ENCODE measurements around the gene RREB1.
"Not testable (repeated sequence)": the region's sequence is repeated elsewhere in the genome, so short reads cannot be mapped to it uniquely, and the experiment has no call there.

The RREB1 gene

GRCh38 chr6:7260291-7261031 is 152.7 kb downstream of the RREB1 start:
- TF ChIP-seq, protein P1, sequence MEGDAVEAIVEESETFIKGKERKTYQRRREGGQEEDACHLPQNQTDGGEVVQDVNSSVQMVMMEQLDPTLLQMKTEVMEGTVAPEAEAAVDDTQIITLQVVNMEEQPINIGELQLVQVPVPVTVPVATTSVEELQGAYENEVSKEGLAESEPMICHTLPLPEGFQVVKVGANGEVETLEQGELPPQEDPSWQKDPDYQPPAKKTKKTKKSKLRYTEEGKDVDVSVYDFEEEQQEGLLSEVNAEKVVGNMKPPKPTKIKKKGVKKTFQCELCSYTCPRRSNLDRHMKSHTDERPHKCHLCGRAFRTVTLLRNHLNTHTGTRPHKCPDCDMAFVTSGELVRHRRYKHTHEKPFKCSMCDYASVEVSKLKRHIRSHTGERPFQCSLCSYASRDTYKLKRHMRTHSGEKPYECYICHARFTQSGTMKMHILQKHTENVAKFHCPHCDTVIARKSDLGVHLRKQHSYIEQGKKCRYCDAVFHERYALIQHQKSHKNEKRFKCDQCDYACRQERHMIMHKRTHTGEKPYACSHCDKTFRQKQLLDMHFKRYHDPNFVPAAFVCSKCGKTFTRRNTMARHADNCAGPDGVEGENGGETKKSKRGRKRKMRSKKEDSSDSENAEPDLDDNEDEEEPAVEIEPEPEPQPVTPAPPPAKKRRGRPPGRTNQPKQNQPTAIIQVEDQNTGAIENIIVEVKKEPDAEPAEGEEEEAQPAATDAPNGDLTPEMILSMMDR (conservative IDR thresholded peaks at IDR 0.05; ENCODE audit: low read depth), result no peak
- no peak for DNase-seq (ENCODE audit: low spot score)
- peak overlapping the region; percentile 91 for H3K27ac ChIP-seq
- ChIA-PET CTCF (no interaction called here), POLR2A (ENCODE audit: low non-redundant PET) (no interaction called here)

- POLR2A ChIA-PET (ENCODE audit: low non-redundant PET), result interaction anchor here (0.5 kb wide), 1 partner anchor 9 kb away, joined by 3 read pairs; no protein-coding TSS in a partner anchor
These were observed 153.5 kb downstream of the RREB1 start for GRCh38 chr6:7261032-7261841.

DNA sequence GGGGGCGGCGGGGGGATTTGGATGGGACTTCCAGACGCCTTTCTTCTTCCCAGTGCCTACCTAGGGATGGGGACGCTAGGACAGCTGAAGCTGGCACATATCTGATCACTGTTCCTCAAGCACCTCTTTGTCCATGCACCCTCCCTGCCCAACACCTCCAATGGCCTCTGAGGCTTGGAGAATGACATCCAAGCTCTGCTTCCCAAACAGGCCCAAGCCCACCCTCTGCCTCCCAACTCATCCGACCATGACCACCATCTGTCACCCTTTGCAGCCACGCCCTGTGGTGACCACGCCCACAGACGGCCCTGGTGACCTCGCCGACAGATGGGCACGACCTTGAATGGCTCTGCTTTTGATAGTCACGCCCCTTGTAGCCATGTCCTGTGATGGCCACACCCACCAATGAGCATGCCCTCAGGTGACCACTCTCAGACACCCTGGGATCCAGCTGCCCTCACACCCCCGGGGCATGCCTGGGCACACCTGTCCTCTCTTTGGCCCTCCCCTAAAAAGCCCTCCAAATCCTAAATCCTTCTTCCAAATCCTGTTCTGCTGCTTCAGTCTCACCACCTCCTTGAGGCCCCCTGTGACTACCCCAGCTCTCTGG is 154.2 kb downstream of the RREB1 start:
- DNase-seq (ENCODE audit: low spot score), result no peak
- peak overlapping the region; percentile 91 for H3K27ac ChIP-seq
- TF ChIP-seq, protein P1 (conservative IDR thresholded peaks at IDR 0.05; ENCODE audit: low read depth), result no peak
- ChIA-PET POLR2A (ENCODE audit: low non-redundant PET) (interaction anchor here (0.8 kb wide), 1 partner anchor 20 kb away, joined by 4 read pairs; no protein-coding TSS in a partner anchor), CTCF (interaction anchor here (0.6 to 2.4 kb wide), 3 partner anchors 13 to 537 kb away, joined by 3 to 14 read pairs (median 3); no protein-coding TSS in a partner anchor)

More at GRCh38 chr6:7261032-7261841, 153.5 kb downstream of the RREB1 start:
- peak; percentile 96 for DNase-seq (ENCODE audit: low spot score)
- peak overlapping the region; percentile 91 for H3K27ac ChIP-seq
- CTCF ChIA-PET, result interaction anchor here (1.1 to 2.4 kb wide), 2 partner anchors 14 to 536 kb away, joined by 3 to 14 read pairs; no protein-coding TSS in a partner anchor
- TF ChIP-seq, protein P1 (conservative IDR thresholded peaks at IDR 0.05; ENCODE audit: low read depth), result no peak

GRCh38 chr6:7262746-7263518 is 155.2 kb downstream of the RREB1 start:
- TF ChIP-seq, protein P1 (conservative IDR thresholded peaks at IDR 0.05; ENCODE audit: low read depth), result no peak
- peak overlapping the region; percentile 91 for H3K27ac ChIP-seq
- POLR2A ChIA-PET (ENCODE audit: low non-redundant PET), result interaction anchor here (0.8 kb wide), 1 partner anchor 19 kb away, joined by 4 read pairs; no protein-coding TSS in a partner anchor
- no peak for DNase-seq (ENCODE audit: low spot score)
- CTCF ChIA-PET, result interaction anchor here (2.4 kb wide), 1 partner anchor 12 kb away, joined by 14 read pairs; no protein-coding TSS in a partner anchor

DNA sequence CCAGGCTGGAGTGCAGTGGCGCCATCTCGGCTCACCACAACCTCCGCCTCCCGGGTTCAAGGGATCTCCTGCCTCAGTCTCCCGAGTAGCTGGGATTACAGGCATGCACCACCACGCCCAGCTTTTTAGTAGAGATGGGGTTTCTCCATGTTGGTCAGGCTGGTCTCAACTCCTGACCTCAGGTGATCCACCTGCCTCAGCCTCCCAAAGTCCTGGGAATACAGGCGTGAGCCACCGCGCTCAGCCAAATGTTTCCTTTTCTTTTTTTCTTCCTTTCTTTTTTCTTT is 155.7 kb downstream of the RREB1 start:
- CTCF ChIA-PET, result interaction anchor here (2.4 kb wide), 1 partner anchor 12 kb away, joined by 14 read pairs; no protein-coding TSS in a partner anchor
- POLR2A ChIA-PET (ENCODE audit: low non-redundant PET); DNase-seq (ENCODE audit: low spot score): not testable (repeated sequence)
- peak overlapping the region; percentile 91; the same call in 1 of the 2 replicates for H3K27ac ChIP-seq

DNA sequence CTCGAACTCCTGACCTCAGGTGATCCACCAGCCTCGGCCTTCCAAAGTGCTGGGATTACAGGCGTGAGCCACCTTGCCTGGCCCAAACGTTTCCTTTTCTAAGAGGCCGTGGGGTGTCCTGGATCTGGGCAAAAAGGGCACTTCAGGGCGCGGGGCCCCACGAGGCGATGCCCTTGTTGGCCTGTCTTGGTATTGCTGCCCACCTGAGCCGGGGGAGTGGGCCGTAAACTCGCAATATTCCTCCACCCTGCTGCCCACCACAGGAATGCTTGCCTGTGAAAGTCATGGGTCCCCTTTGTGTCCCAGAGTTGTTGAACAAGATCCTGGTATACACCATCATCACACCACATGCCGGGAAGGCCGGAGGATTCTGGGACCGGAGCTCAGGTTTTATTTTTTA is 156.3 kb downstream of the RREB1 start:
- DNase-seq (ENCODE audit: low spot score), result no peak
- TF ChIP-seq, protein P1 (conservative IDR thresholded peaks at IDR 0.05; ENCODE audit: low read depth), result no peak
- POLR2A ChIA-PET (ENCODE audit: low non-redundant PET), result interaction anchor here (0.6 kb wide), 1 partner anchor 10 kb away, joined by 3 read pairs; no protein-coding TSS in a partner anchor
- peak overlapping the region; percentile 16; the same call in 1 of the 2 replicates for H3K27ac ChIP-seq
- CTCF ChIA-PET, result no interaction called here
